ENCODE results near the gene EGLN1. TPM values are rescaled to one million over a fixed set of nuclear protein-coding genes. Genes with fewer than 3 reads are reported as not detected.
A peak's percentile ranks its signal among the peaks of the same experiment; 100 is the strongest.

EGLN1 gene
- polyA plus RNA-seq, 1 of the 3 experiments (the other 2 are of a cell fraction), result 10.7 TPM

- H3K9me2 ChIP-seq, result no peaks in the 10 kb centered on the region
- TF ChIP-seq RAD21 (IDR thresholded peaks at IDR 0.05; ENCODE audit: low read length), result peak; percentile 55
- TF ChIP-seq EZH2phosphoT487 (IDR thresholded peaks at IDR 0.05; ENCODE audit: borderline replicate concordance, low read depth), result no peak
- TF ChIP-seq SMC3 (IDR thresholded peaks at IDR 0.05; ENCODE audit: low read depth, low read length), result peak; percentile 42
- peak; percentile 37 for TF ChIP-seq CTCF (IDR thresholded peaks at IDR 0.05)
- no peak for TF ChIP-seq ELF1 (IDR thresholded peaks at IDR 0.05)
- no peak for TF ChIP-seq FOXJ3 (CRISPR knock-in tag; IDR thresholded peaks at IDR 0.05)
Measured at GRCh38 chr1:231369282-231369681, 52.8 kb downstream of the EGLN1 start.

GRCh38 chr1:231364192-231364591 lies 57.9 kb downstream of the EGLN1 start:
- ChIA-PET CTCF (interaction anchor here (1.6 kb wide), 1 partner anchor 46 kb away, joined by 5 read pairs; no protein-coding TSS in a partner anchor), POLR2A (no interaction called here)
- H3K27ac ChIP-seq (ENCODE audit: low read depth in 2 of 2, low read length in 1 of 2), result no peak overlapping the region
- H3K9me2 ChIP-seq, result no peaks in the 10 kb centered on the region
- peaks cover 0 to 7% of the 10 kb centered on the region in 2 experiments; a peak in 2 of 4 replicates for H3K4me1 ChIP-seq (ENCODE audit: control insufficient read depth in 1 of 2, insufficient read depth in 2 of 2, low read depth in 1 of 2, low read length in 1 of 2)
- peaks cover 3% of the 10 kb centered on the region for H3F3A ChIP-seq (replicated peaks; ENCODE audit: insufficient read depth)
- H4K20me1 ChIP-seq (ENCODE audit: insufficient read depth), result no peaks in the 10 kb centered on the region
- peak; percentile 14 for DNase-seq
- peaks cover 29 to 49% of the 10 kb centered on the region in 2 experiments for H3K36me3 ChIP-seq (replicated peaks in 1 of 2; ENCODE audit: control insufficient read depth in 1 of 2, insufficient read depth in 2 of 2, low read length in 1 of 2)
- H3K27me3 ChIP-seq (ENCODE audit: insufficient read depth), result no peaks in the 10 kb centered on the region
- H3K9me3 ChIP-seq, result no peaks in the 10 kb centered on the region
- WGBS (ENCODE audit: low lambda C conversion rate), result 95% methylated on average over 5 of the region's 5 CpGs
- no peak overlapping the region for H3K4me2 ChIP-seq
- no peak overlapping the region for H2AFZ ChIP-seq (ENCODE audit: low read depth)
- TF ChIP-seq TEAD4 (IDR thresholded peaks at IDR 0.05; ENCODE audit: borderline replicate concordance, insufficient read depth) (no peak), GATA2 (CRISPR knock-in tag; IDR thresholded peaks at IDR 0.05) (peak; percentile 29; the same call in 1 of the 2 replicates)
- no peak overlapping the region for H3K4me3 ChIP-seq (ENCODE audit: low read depth in 2 of 2, low read length in 1 of 2)
- H3K9ac ChIP-seq, result no peak overlapping the region
- H3K79me2 ChIP-seq (ENCODE audit: insufficient read depth), result peaks cover 12% of the 10 kb centered on the region

More at GRCh38 chr1:231369282-231369681, 52.8 kb downstream of the EGLN1 start:
- 86% methylated on average over 3 of the region's 3 CpGs for WGBS (ENCODE audit: low lambda C conversion rate)
- Histone ChIP-seq H3K4me2 (no peak overlapping the region), H3K27me3 (ENCODE audit: insufficient read depth) (no peaks in the 10 kb centered on the region), H3K9ac (no peak overlapping the region), H3K9me3 (no peaks in the 10 kb centered on the region), H3K36me3 (replicated peaks in 1 of 2; ENCODE audit: control insufficient read depth in 1 of 2, insufficient read depth in 2 of 2, low read length in 1 of 2) (peaks cover 22 to 38% of the 10 kb centered on the region in 2 experiments), H2AFZ (ENCODE audit: low read depth) (no peak overlapping the region), H4K20me1 (ENCODE audit: insufficient read depth) (no peaks in the 10 kb centered on the region), H3K4me1 (ENCODE audit: control insufficient read depth in 1 of 2, insufficient read depth in 2 of 2, low read depth in 1 of 2, low read length in 1 of 2) (peaks cover 0 to under 1% of the 10 kb centered on the region in 2 experiments; a peak in 1 of 4 replicates), H3K4me3 (ENCODE audit: low read depth in 2 of 2, low read length in 1 of 2) (no peak overlapping the region), H3K27ac (ENCODE audit: low read depth in 2 of 2, low read length in 1 of 2) (no peak overlapping the region), H3F3A (replicated peaks; ENCODE audit: insufficient read depth) (no peaks in the 10 kb centered on the region), H3K79me2 (ENCODE audit: insufficient read depth) (peaks cover 27% of the 10 kb centered on the region)
- ChIA-PET POLR2A (no interaction called here), CTCF (interaction anchor here (1.0 kb wide), 3 partner anchors 8 to 234 kb away, joined by 3 read pairs; no protein-coding TSS in a partner anchor)
- DNase-seq, result no peak

GRCh38 chr1:231363624-231364023 lies 58.5 kb downstream of the EGLN1 start:
- CTCF ChIA-PET, result interaction anchor here (1.1 to 1.9 kb wide), 3 partner anchors 47 to 226 kb away, joined by 3 to 11 read pairs (median 5); no protein-coding TSS in a partner anchor
- Histone ChIP-seq H4K20me1 (ENCODE audit: insufficient read depth) (no peaks in the 10 kb centered on the region), H2AFZ (ENCODE audit: low read depth) (no peak overlapping the region), H3F3A (replicated peaks; ENCODE audit: insufficient read depth) (peaks cover 3% of the 10 kb centered on the region), H3K4me1 (ENCODE audit: control insufficient read depth in 1 of 2, insufficient read depth in 2 of 2, low read depth in 1 of 2, low read length in 1 of 2) (peaks cover 0 to 7% of the 10 kb centered on the region in 2 experiments; a peak in 2 of 4 replicates), H3K27ac (ENCODE audit: low read depth in 2 of 2, low read length in 1 of 2) (no peak overlapping the region), H3K79me2 (ENCODE audit: insufficient read depth) (peaks cover 12% of the 10 kb centered on the region), H3K27me3 (ENCODE audit: insufficient read depth) (no peaks in the 10 kb centered on the region), H3K9ac (no peak overlapping the region), H3K4me3 (ENCODE audit: low read depth in 2 of 2, low read length in 1 of 2) (no peak overlapping the region), H3K9me3 (no peaks in the 10 kb centered on the region), H3K36me3 (replicated peaks in 1 of 2; ENCODE audit: control insufficient read depth in 1 of 2, insufficient read depth in 2 of 2, low read length in 1 of 2) (peaks cover 30 to 45% of the 10 kb centered on the region in 2 experiments), H3K4me2 (no peak overlapping the region), H3K9me2 (no peaks in the 10 kb centered on the region)
- no peak for DNase-seq
- WGBS (ENCODE audit: low lambda C conversion rate), result 93% methylated on average over 1 of the region's 1 CpG
- POLR2A ChIA-PET, result no interaction called here
- no peak for TF ChIP-seq NFIC (IDR thresholded peaks at IDR 0.05; ENCODE audit: borderline replicate concordance)
- TF ChIP-seq RXRA (IDR thresholded peaks at IDR 0.05; ENCODE audit: borderline replicate concordance, low read depth), result no peak
- TF ChIP-seq USF2 (IDR thresholded peaks at IDR 0.05; ENCODE audit: borderline replicate concordance, low read depth, low read length), result no peak
- TF ChIP-seq MXI1 (IDR thresholded peaks at IDR 0.05; ENCODE audit: low read depth, low read length), result no peak
- no peak for TF ChIP-seq SMC3 (IDR thresholded peaks at IDR 0.05; ENCODE audit: low read depth, low read length)
- TF ChIP-seq ZBTB33 (IDR thresholded peaks at IDR 0.05; ENCODE audit: borderline replicate concordance, low read depth), result no peak
- no peak for TF ChIP-seq TEAD4 (IDR thresholded peaks at IDR 0.05; ENCODE audit: borderline replicate concordance, insufficient read depth)
- no peak for TF ChIP-seq TCF12 (IDR thresholded peaks at IDR 0.05)
- no peak for TF ChIP-seq RAD21 (IDR thresholded peaks at IDR 0.05; ENCODE audit: low read length)
- no peak for TF ChIP-seq MEF2A (IDR thresholded peaks at IDR 0.05; ENCODE audit: borderline replicate concordance, low read depth)
- no peak for TF ChIP-seq FOXM1 (IDR thresholded peaks at IDR 0.05; ENCODE audit: low read depth)

Data from SK-N-SH (cell line).